Immature natural killer cell (primary cell): ENCODE measurements around the gene ATXN7L1. TPM values are rescaled to one million over a fixed set of nuclear protein-coding genes. Genes with fewer than 3 reads are reported as not detected.

Experiments used
- DNase-seq, 3 donors: peaks; one replicate each; pipeline ENCODE4 v3.0.0; 2022; ENCODE audit warnings: mixed read lengths in 1 of 3
- H3K27ac Mint-ChIP-seq, 6 donors: one replicate each; pipeline ENCODE4 v1.8.0; 2020; ENCODE audit warnings: mixed read lengths in 6 of 6, mild to moderate bottlenecking in 5 of 6, inconsistent platforms in 4 of 6, moderate library complexity in 3 of 6
- H3K27me3 Mint-ChIP-seq, 3 donors: one replicate each; pipeline ENCODE4 v1.8.0; 2020 to 2021; ENCODE audit warnings: low read depth in 3 of 3, mild to moderate bottlenecking in 3 of 3, mixed read lengths in 3 of 3, moderate library complexity in 3 of 3, inconsistent platforms in 1 of 3
- H3K36me3 Mint-ChIP-seq, 3 donors: one replicate each; pipeline ENCODE4 v1.8.0; 2020; ENCODE audit warnings: mixed read lengths in 3 of 3, inconsistent platforms in 2 of 3, mild to moderate bottlenecking in 2 of 3
- H3K4me1 Mint-ChIP-seq, 2 donors: one replicate each; pipeline ENCODE4 v1.8.0; 2020; ENCODE audit warnings: inconsistent platforms in 2 of 2, mild to moderate bottlenecking in 2 of 2, mixed read lengths in 2 of 2, moderate library complexity in 1 of 2
- H3K4me3 Mint-ChIP-seq, 5 donors: one replicate each; pipeline ENCODE4 v1.8.0; 2020; ENCODE audit warnings: mild to moderate bottlenecking in 5 of 5, mixed read lengths in 5 of 5, inconsistent platforms in 3 of 5, moderate library complexity in 3 of 5
- H3K9me3 Mint-ChIP-seq, 6 donors: one replicate each; pipeline ENCODE4 v1.8.0; 2020; ENCODE audit warnings: mild to moderate bottlenecking in 6 of 6, mixed read lengths in 6 of 6, inconsistent platforms in 4 of 6, moderate library complexity in 3 of 6
- polyA plus RNA-seq, 3 donors: library from polyadenylated mRNA; unstranded; fragments of 300-500 nt; fragmentation: Illumina TruSeq; gene quantifications; one replicate each; pipeline ENCODE4 v1.2.3, GENCODE V29; 2021

ATXN7L1 gene
- polyA plus RNA-seq, 3 donors from 2014 or later = 3.8 to 21.1 (median 11.9) TPM

DNA sequence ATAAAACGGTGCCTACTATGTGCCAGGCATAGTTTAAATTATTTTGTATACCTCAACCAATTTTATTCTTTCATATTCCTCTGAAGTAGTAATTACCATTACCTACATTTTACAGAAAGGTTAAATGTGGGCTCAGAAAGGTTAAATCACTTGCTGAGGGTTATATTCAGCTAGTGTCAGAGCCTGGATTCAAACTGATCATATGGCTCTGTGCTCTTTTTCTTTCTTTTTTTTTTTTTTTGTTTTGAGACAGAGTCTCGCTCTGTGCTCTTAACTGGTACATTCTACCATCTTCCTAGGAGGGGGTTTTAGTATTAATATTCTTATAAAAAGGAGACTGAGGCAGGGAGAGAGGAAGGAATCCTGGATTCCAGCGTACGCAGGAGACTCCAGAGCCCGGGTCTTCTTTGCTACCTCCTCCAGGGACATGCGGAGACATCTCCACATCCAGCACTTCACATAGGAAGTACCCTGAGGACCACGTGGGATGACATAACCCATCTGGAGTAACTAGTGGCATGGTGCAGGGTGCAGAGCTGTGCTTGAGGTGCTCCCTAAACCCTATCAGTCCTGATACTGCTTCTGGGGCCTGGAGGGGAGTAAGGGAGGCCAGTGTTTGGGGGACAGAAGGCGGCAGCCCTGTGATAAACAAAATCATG, 29.6 kb upstream of the ATXN7L1 start:
- Mint-ChIP-seq H3K27ac (no peak overlapping the region), H3K4me1 (no peaks in the 10 kb centered on the region), H3K9me3 (peaks cover 0 to 2% (median 0%) of the 10 kb centered on the region in 6 donors), H3K36me3 (peaks cover 9 to 18% (median 9%) of the 10 kb centered on the region in 3 donors), H3K27me3 (peaks cover 0 to 2% (median 0%) of the 10 kb centered on the region in 3 donors), H3K4me3 (no peak overlapping the region)
- DNase-seq = no peak

DNA sequence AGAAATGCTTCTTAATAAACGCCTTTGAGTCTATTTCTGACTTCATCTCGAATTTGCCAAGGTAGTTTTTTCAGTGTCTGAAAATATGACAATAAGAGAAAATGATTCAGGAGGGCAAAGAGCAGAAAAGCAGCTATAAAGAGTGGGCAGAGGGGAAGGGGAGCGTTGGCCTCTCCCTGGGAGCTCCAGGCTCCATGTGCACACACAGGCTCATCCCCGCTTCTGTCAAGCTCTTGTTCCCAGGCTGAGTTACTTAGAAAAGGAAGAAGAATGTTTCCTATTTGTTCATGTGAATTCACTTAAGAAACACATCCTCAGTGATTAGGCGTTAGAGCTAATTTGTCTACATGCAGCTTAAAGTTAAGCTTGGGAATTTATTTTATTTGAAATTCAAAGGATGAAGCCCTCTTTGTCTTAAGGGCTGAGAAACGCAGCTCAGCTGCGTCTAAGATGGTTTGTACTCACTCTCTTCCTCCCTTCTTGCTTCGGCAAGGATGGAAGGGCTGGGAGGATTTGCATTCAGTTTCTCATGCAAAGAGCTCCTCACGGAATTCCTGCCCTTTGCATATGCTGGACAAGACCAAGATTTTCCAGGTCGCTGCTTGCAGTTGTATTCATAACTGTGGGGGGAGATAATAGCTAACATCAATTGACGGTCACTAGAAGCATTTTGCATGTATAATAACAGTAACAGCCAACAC, 29.0 kb upstream of the ATXN7L1 start:
- Mint-ChIP-seq H3K27ac (no peak overlapping the region), H3K9me3 (peaks cover 0 to 2% (median 0%) of the 10 kb centered on the region in 6 donors), H3K36me3 (peaks cover 4 to 14% (median 5%) of the 10 kb centered on the region in 3 donors), H3K4me3 (no peak overlapping the region), H3K4me1 (no peaks in the 10 kb centered on the region), H3K27me3 (peaks cover 0 to 2% (median 0%) of the 10 kb centered on the region in 3 donors)
- no peak for DNase-seq

DNA sequence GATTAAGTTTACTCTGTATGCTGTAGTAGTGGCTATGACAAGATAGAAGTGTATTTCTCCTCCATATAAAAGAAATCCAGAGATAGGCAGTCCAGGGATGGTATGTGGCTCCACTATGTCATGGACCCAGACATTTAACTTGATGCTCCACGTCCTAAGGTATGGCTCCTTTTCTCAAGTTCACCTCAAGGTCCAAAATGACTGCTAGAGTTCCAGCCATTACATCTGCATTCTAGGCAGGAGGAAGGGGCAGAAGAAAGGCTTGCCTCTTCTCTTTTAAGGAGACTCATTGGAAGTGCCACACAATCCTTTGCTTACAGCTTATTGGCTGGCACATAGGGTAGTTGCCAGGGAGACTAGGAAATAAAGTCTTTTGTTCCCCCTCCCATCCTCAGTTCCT, 27.7 kb upstream of the ATXN7L1 start:
- no peak for DNase-seq
- Mint-ChIP-seq H3K4me3 (no peak overlapping the region), H3K9me3 (no peaks in the 10 kb centered on the region), H3K27ac (no peak overlapping the region), H3K4me1 (no peaks in the 10 kb centered on the region), H3K27me3 (peaks cover 0 to 1% (median 0%) of the 10 kb centered on the region in 3 donors), H3K36me3 (peaks cover 0 to 5% (median 0%) of the 10 kb centered on the region in 3 donors)

DNA sequence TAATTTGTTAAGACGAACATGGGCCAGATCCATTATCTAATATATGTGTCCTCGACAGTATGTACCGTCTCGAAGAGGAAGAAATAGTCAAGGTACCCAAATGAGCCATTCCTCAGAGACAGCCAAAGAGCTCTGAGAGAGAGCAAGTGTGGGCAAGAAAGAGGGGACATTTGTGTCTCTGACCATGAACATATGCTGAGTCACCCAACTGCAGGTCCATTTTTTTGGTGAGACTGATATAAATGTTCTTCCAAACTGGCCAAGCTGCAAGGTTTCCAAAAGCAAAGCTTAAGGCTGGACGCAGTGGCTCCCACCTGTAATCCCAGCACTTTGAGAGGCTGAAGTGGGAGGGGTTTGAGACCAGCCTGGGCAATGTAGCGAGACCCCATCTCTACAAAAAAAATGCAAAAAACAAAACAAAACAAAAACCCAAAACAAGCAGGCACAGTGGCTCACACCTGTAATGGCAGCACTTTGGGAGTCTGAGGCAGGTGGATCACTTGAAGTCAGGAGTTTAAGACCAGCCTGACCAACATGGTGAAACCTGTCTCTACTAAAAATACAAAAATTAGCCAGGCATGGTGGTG, 26.0 kb upstream of the ATXN7L1 start:
- Mint-ChIP-seq H3K4me1 (peaks cover 0 to under 1% of the 10 kb centered on the region in 2 donors), H3K9me3 (no peaks in the 10 kb centered on the region), H3K4me3 (no peak overlapping the region), H3K36me3 (peaks cover 0 to 5% (median 0%) of the 10 kb centered on the region in 3 donors), H3K27ac (no peak overlapping the region), H3K27me3 (peaks cover 0 to 1% (median 0%) of the 10 kb centered on the region in 3 donors)
- DNase-seq = no peak

DNA sequence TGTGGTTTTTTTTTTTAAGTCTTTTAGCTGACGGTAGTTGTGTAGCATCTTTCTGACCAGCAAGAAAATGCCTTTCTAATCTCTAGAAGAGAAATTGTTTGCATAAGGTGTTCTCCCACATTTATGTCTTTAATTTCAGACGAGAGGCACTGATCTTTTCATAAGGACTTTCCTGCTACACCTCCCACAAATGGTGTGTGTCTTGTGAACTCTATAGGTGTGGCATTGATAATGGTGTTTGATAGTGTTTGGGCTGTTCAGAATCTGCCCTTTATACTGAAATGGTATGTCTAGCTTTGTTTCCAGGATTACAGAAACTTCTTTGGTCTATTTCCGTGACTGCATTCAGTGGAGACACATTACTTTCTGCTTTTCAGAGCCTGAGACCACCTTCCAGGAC, 21.6 kb upstream of the ATXN7L1 start:
- peaks cover 0 to 3% (median 0%) of the 10 kb centered on the region in 3 donors for H3K27me3 Mint-ChIP-seq

DNA sequence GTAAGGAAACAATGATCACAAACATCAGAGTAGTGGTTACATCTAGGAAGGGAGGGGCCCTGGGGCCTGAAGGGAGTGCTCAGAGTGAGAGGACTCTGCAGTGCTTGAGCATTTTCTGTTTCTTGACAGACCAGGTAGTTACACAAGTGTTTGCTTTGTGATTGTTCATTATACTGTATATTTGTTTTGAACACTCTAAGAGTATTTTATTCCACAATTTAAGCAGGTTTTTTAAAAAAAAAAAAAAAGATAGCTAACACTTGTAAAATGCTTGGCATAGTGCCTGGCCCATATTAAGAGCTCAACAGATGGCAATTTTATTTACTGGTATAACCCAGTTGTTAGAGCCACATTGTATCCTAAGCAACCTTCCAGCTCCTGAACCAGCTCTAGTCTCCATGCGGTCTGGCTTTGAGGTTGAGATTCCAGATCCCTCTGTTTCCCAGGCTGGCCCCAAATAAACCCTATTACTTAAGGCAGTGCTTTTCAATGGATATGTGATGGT, 20.1 kb upstream of the ATXN7L1 start:
- Mint-ChIP-seq H3K36me3 (peaks cover 3 to 12% (median 6%) of the 10 kb centered on the region in 3 donors), H3K4me3 (no peak overlapping the region), H3K27ac (peak overlapping the region in 2 of 6 donors; percentile 35 to 63), H3K9me3 (no peaks in the 10 kb centered on the region), H3K27me3 (peaks cover 0 to 2% (median 0%) of the 10 kb centered on the region in 3 donors), H3K4me1 (peaks cover 6 to 19% of the 10 kb centered on the region in 2 donors)
- no peak for DNase-seq

More for the DNA sequence above, 21.6 kb upstream of the ATXN7L1 start:
- Mint-ChIP-seq H3K36me3 (peaks cover 0 to 4% (median 0%) of the 10 kb centered on the region in 3 donors), H3K4me3 (no peak overlapping the region), H3K4me1 (peaks cover 6 to 19% of the 10 kb centered on the region in 2 donors), H3K27ac (peak overlapping the region in 1 of 6 donors; percentile 38), H3K9me3 (no peaks in the 10 kb centered on the region)
- DNase-seq = no peak

DNA sequence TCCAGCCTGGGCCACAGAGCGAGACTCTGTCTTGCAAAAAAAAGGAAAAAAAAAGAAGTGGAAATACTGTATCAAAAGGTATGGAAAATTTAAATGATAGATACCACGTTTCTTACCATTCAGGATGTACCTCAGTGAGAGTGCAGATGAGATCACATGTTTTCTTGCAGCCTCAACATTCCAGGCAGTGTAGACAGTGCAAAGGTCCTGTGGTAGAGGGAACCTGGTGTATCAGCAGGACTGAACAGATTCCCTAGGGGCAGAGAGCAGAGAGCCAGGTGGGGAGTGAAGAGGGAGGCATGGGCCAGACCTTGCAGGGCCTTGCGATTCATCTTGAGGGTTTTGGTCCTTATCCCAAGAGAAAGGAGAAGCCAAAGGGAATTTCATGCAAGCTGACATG, 17.7 kb upstream of the ATXN7L1 start:
- Mint-ChIP-seq H3K9me3 (no peaks in the 10 kb centered on the region), H3K27ac (peak overlapping the region in 1 of 6 donors; percentile 14), H3K4me1 (peaks cover 22 to 37% of the 10 kb centered on the region in 2 donors), H3K27me3 (peaks cover 0 to 2% (median 0%) of the 10 kb centered on the region in 3 donors), H3K4me3 (no peak overlapping the region), H3K36me3 (peaks cover 3 to 12% (median 6%) of the 10 kb centered on the region in 3 donors)
- no peak for DNase-seq

DNA sequence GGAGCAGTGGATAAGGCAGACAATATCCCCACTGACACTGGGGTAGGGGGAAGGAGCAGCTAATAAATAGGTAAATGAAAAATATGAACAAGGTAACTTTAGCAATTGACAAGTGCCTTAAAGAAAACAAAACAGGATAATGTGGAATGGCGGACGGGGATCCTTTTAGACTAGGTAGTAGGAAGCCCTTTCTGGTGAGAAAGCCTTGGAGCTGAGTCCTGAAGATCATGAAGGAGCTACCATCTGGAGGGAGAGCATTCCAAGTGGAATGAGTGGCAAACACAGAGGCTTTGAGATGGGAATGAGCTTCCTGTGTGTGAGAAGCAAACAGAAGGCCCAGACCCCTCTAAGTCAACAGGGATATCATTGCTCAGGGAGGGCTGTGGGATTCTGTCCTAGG, 16.0 kb upstream of the ATXN7L1 start:
- Mint-ChIP-seq H3K36me3 (peaks cover 3 to 12% (median 6%) of the 10 kb centered on the region in 3 donors), H3K9me3 (no peaks in the 10 kb centered on the region), H3K4me1 (peaks cover 24 to 37% of the 10 kb centered on the region in 2 donors), H3K27me3 (peaks cover 0 to 2% (median 0%) of the 10 kb centered on the region in 3 donors), H3K4me3 (no peak overlapping the region), H3K27ac (no peak overlapping the region)
- no peak for DNase-seq

DNA sequence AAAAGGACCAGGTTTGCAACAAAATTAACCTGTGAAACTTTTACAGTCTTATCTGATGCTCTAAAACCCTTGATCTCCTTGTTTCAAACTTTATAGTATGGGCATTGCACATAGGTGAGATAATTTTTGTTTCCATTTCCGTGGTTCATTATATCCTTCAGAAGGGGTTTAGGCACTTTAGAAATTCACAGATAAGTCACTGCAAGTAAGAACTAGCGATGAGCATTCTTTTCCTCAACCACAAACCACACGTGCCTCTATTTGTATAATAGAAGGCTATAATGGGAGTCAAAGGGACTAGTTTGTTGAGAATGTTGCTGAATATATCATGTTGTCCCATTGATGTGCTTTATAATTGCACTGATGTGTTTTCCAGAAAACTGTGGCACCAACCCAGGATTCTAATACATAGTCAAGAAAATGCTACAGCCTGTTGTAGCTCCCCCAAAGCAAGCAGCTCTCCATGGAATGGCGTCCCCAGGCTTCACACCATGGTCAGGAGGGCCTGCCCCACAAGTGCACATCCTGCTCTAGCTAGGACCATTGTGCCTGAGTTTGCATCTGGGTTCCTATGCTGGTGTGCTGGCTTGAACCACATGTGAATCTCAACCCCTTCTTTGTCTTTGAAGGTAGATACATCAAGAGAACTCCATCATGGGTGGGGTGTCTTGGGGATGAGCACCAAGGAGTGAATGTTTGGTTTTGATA, 14.0 kb upstream of the ATXN7L1 start:
- peak overlapping the region in 4 of 5 donors; percentile 7 to 31 (median 18) for H3K4me3 Mint-ChIP-seq
- H3K4me1 Mint-ChIP-seq = peaks cover 26 to 32% of the 10 kb centered on the region in 2 donors
- peaks cover 0 to 1% (median 0%) of the 10 kb centered on the region in 3 donors for H3K27me3 Mint-ChIP-seq
- H3K27ac Mint-ChIP-seq = peak overlapping the region in 3 of 6 donors; percentile 29 to 36 (median 34)
- no peaks in the 10 kb centered on the region for H3K9me3 Mint-ChIP-seq
- peak; percentile 10 to 19 (median 11) for DNase-seq
- H3K36me3 Mint-ChIP-seq = peaks cover 3 to 16% (median 6%) of the 10 kb centered on the region in 3 donors

DNA sequence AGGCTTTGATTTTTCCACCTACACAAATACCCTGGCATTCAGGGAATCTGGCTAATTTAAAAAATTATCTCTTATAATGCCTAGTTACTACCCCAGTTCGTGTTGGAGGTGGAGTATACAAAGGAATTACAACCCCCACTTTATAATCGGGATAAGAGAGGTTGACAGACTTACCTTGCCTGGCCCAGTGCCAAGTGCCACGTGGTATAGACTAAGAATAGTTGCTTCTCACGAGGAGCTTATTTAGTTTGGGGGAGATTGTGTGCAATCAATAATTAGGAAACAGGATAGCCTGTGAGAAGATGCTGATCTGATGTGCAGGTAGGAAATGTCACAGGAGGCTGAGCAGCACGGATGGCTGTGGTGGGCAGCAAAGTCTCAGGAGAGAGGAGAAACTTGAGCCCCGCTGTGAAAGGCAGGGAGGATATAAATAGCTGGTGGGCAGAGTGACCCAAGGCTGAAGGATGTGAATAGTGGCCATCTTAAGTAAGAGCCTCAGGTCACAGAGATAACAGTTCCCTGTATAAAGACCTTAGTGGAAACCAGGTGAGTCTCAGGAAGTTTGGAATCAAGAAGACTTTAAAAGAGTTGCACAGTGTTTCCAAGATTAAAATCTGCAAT, 11.3 kb upstream of the ATXN7L1 start:
- peaks cover 3 to 17% (median 6%) of the 10 kb centered on the region in 3 donors for H3K36me3 Mint-ChIP-seq
- DNase-seq = no peak
- peaks cover 36 to 37% of the 10 kb centered on the region in 2 donors for H3K4me1 Mint-ChIP-seq
- H3K27me3 Mint-ChIP-seq = no peaks in the 10 kb centered on the region
- no peaks in the 10 kb centered on the region for H3K9me3 Mint-ChIP-seq
- H3K27ac Mint-ChIP-seq = no peak overlapping the region
- H3K4me3 Mint-ChIP-seq = no peak overlapping the region

DNA sequence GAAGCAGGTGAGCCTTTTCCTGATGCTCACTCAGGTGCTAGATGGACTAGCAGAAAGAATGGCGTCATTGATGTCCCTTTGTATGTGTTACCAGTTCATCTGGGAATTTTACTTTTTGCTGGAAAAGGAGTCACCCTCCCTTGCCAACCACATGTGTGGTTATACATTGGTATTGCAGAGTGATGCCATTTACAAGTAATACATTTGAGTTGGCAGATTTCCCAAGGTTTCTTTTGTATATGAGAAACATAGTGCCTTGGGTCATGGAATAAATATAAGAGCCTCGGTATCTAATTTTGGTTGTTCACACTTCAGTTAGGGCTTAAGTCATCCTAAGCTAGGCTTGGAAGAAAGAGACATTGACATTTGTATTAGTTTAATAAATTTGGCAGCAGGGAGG, 10.4 kb upstream of the ATXN7L1 start:
- DNase-seq = no peak
- H3K4me3 Mint-ChIP-seq = no peak overlapping the region
- no peaks in the 10 kb centered on the region for H3K9me3 Mint-ChIP-seq
- H3K27ac Mint-ChIP-seq = no peak overlapping the region
- H3K27me3 Mint-ChIP-seq = no peaks in the 10 kb centered on the region
- H3K4me1 Mint-ChIP-seq = peaks cover 36 to 37% of the 10 kb centered on the region in 2 donors
- H3K36me3 Mint-ChIP-seq = peaks cover 0 to 11% (median 2%) of the 10 kb centered on the region in 3 donors

DNA sequence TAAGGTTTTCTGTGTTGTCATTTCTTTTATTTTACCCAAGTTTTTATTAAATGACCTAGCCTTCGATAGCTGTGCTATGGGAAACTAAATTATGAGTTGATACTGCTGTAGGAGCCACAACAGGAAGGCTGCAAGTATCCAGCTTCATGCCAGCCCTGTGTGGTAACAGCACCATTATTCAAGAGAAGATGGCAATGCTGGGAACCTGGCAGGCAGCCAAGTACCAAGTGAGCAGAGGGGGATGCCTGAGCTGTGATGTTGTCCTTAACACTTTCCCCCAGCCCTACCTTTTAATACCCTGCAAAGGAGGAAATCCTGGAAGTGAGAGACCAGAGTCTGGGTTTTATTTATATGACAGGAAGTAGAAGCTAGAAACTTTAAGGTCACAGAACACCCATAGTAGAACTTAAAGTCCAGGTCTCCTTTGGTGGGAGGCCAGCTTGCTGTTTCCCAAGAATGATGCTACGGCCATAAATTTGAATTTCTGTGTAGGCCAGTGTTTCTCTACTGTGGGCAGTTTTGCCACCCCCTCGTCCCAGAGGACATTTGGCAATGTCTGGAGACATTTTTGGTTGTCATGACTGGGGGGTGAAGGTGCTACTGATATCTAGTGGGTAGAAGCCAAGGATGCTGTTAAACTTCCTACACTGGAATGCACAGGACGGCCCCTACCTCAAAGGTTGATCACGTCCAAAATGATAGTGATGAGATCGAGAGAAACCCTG, 9.2 kb upstream of the ATXN7L1 start:
- Mint-ChIP-seq H3K27ac (peak overlapping the region in 5 of 6 donors; percentile 6 to 41 (median 34)), H3K4me1 (peaks cover 29 to 31% of the 10 kb centered on the region in 2 donors), H3K9me3 (no peaks in the 10 kb centered on the region), H3K36me3 (peaks cover 0 to 10% (median 0%) of the 10 kb centered on the region in 3 donors), H3K4me3 (peak overlapping the region in 1 of 5 donors; percentile 4), H3K27me3 (no peaks in the 10 kb centered on the region)
- DNase-seq = peak; percentile 12 to 24 (median 18)
